Activated naive CD4-positive, alpha-beta T cell treated with anti-CD3 and anti-CD28 coated beads for 36 hours (primary cell): Measurements from ENCODE around the gene ZNF133. TPM values are rescaled to one million over a fixed set of nuclear protein-coding genes. Genes with fewer than 3 reads are reported as not detected.

Source experiments
- CTCF ChIA-PET: fragments of 350-600 bp; sonication (Branson Sonifier 250); formaldehyde crosslinking; loops from one replicate; lab custom pipeline; 2021; ENCODE audit warnings: antibody characterized with exemption; lab: Charles Lee
- DNase-seq: peaks from one replicate; pipeline ENCODE4 v3.0.0-alpha.2; 2020
- H3K27ac Mint-ChIP-seq: one replicate; pipeline ENCODE4 v1.8.0; 2021; ENCODE audit warnings: mild to moderate bottlenecking, mixed read lengths
- H3K27me3 Mint-ChIP-seq: one replicate; pipeline ENCODE4 v1.8.0; 2021; ENCODE audit warnings: low read depth, mixed read lengths
- H3K36me3 Mint-ChIP-seq: one replicate; pipeline ENCODE4 v1.8.0; 2021; ENCODE audit warnings: low read depth, mixed read lengths
- H3K4me1 Mint-ChIP-seq: one replicate; pipeline ENCODE4 v1.8.0; 2021; ENCODE audit warnings: low read depth, mixed read lengths
- H3K4me3 Mint-ChIP-seq: one replicate; pipeline ENCODE4 v1.8.0; 2021; ENCODE audit warnings: mild to moderate bottlenecking, moderate library complexity, mixed read lengths
- H3K9me3 Mint-ChIP-seq: one replicate; pipeline ENCODE4 v1.8.0; 2021; ENCODE audit warnings: mixed read lengths
- intact Hi-C: fragments of 100-400 bp; cut with micrococcal nuclease; formaldehyde crosslinking; loops from one replicate; pipeline ENCODE4 v1.15.1; 2023
- total RNA-seq, 2 experiments: library from RNA; stranded (reverse); gene quantifications; one replicate each; pipeline ENCODE4 v1.2.3, GENCODE V29; 2021

The ZNF133 gene
- total RNA-seq, 2 experiments from 2014 or later = 5.2 to 5.3 TPM

DNA sequence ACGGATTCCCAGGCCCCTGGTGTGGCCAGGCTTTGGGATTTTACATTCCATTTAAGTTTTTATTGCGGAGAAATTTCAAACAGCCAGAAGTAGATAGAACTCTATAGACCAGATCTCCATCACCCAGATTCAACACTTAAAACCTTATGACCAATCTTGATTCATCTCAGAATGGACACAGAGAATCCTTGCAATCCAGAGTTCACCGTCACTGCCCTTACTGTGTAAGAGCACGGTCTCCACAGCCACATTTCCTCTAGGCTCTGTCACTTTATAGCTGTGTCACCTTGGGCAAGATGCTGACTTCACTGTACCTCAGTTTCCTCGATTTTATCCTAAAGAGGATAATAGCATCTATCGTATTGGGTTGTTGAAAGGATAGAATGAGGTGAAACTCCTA, 979 bp downstream of the ZNF133 start:
- H3K27me3 Mint-ChIP-seq = peaks cover 9% of the 10 kb centered on the region
- H3K4me1 Mint-ChIP-seq = peaks cover 12% of the 10 kb centered on the region
- H3K9me3 Mint-ChIP-seq = peaks cover 13% of the 10 kb centered on the region
- no peak overlapping the region for H3K27ac Mint-ChIP-seq
- DNase-seq = no peak
- peaks cover 18% of the 10 kb centered on the region for H3K36me3 Mint-ChIP-seq
- H3K4me3 Mint-ChIP-seq = peak overlapping the region; percentile 95
- intact Hi-C loops = loop anchor here (5.0 to 10.0 kb wide), 3 partner anchors 298 to 1715 kb away; partner anchors contain the start of genes DTD1, KIF16B and SNRPB2
- CTCF ChIA-PET = interaction anchor here (1.5 kb wide), 1 partner anchor 607 kb away, joined by 3 read pairs; the partner anchor contains the start of gene RRBP1

GRCh38 chr20:18299364-18299763, 11.0 kb downstream of the ZNF133 start:
- Mint-ChIP-seq H3K4me1 (no peaks in the 10 kb centered on the region), H3K36me3 (peaks cover 27% of the 10 kb centered on the region), H3K4me3 (no peak overlapping the region), H3K9me3 (peaks cover 2% of the 10 kb centered on the region), H3K27me3 (no peaks in the 10 kb centered on the region), H3K27ac (no peak overlapping the region)
- CTCF ChIA-PET = no interaction called here
- intact Hi-C loops = no loop called here
- DNase-seq = no peak

DNA sequence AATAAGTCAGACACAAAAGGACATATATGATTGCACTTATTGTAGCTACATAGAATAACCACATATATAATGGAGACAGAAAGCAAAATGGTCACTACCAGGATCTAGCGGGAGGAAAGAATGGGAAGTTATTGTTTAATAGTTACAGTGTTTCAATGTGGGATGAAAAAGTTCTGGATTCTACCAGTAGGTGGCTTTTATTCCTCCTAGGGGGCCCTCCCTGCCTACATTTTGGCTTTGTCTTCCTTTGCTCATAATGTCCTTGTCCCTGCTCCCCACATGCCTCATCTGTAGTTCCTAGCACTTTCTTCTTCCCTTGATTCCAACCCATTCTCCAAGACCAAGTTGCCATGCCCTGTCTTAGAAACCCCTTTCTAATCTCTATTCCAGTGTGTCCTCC, 16.3 kb downstream of the ZNF133 start:
- intact Hi-C loops = no loop called here
- H3K4me1 Mint-ChIP-seq = no peaks in the 10 kb centered on the region
- H3K27ac Mint-ChIP-seq = no peak overlapping the region
- H3K27me3 Mint-ChIP-seq = no peaks in the 10 kb centered on the region
- H3K4me3 Mint-ChIP-seq = no peak overlapping the region
- H3K36me3 Mint-ChIP-seq = peaks cover 21% of the 10 kb centered on the region
- DNase-seq = no peak
- CTCF ChIA-PET = no interaction called here
- H3K9me3 Mint-ChIP-seq = no peaks in the 10 kb centered on the region

DNA sequence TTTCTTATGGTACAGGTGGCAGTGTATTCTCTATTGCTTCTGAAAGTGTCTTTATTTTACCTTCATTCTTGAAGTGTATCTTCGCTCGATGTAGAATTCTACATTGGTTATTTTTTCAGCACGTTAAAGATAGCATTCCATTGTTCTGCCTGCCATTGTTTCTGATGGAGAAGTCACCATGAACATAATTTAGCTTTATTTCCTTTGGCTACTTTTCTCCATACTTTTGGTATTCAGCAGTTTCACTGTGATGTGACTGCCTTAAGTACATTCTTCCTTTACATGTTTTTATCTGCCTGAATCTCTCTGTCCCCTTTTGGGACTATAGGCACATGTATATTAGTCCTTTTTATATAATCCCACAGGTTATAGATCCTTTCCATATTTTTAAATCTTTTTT, 19.0 kb downstream of the ZNF133 start:
- CTCF ChIA-PET = no interaction called here
- Mint-ChIP-seq H3K9me3 (no peaks in the 10 kb centered on the region), H3K27me3 (no peaks in the 10 kb centered on the region), H3K4me3 (no peak overlapping the region), H3K27ac (no peak overlapping the region), H3K4me1 (no peaks in the 10 kb centered on the region), H3K36me3 (peaks cover 28% of the 10 kb centered on the region)
- no peak for DNase-seq
- intact Hi-C loops = no loop called here

DNA sequence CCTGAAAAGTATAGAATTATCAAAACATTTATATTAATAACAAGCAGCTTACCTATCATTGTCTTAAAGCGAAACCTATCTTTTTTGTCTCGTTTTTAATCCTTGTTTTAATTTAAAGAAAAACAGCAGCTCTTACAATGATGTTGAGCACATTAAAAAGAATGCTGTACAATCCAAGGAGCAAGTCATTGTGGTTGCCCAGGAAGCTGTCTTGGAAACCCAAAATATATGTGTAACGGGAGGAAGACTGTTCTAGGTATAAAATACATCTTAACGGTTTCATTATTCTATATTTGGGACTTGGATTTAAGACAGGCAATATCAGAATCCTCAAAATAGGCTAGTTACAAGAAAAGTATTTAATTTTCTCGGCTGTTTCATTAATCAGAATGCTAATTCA, 21.7 kb downstream of the ZNF133 start:
- Mint-ChIP-seq H3K27ac (no peak overlapping the region), H3K36me3 (peaks cover 45% of the 10 kb centered on the region), H3K27me3 (no peaks in the 10 kb centered on the region), H3K9me3 (peaks cover 2% of the 10 kb centered on the region), H3K4me1 (no peaks in the 10 kb centered on the region), H3K4me3 (no peak overlapping the region)
- intact Hi-C loops = no loop called here
- CTCF ChIA-PET = no interaction called here
- DNase-seq = no peak

GRCh38 chr20:18310592-18310991, 22.3 kb downstream of the ZNF133 start:
- DNase-seq = no peak

DNA sequence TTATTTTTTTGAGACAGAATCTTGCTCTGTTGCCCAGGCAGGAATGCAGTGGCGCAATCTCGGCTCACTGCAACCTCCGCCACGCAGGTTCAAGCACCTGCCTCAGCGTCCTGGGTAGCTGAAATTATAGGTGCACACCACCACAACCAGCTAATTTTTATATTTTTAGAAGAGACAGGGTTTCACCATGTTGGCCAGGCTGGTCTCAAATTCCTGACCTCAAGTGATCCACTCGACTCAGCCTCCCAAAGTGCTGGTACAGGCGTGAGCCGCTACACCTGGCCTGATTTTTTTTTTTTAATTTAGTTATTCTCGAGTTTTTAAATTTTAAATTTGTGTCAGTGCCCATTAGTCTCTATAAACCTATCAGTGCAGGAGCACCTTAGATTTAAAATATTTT, 24.4 kb downstream of the ZNF133 start:
- no peak overlapping the region for H3K27ac Mint-ChIP-seq
- CTCF ChIA-PET = no interaction called here
- H3K9me3 Mint-ChIP-seq = peaks cover 5% of the 10 kb centered on the region
- H3K4me3 Mint-ChIP-seq = no peak overlapping the region
- DNase-seq = no peak
- intact Hi-C loops = no loop called here
- peaks cover 54% of the 10 kb centered on the region for H3K36me3 Mint-ChIP-seq
- no peaks in the 10 kb centered on the region for H3K4me1 Mint-ChIP-seq
- no peaks in the 10 kb centered on the region for H3K27me3 Mint-ChIP-seq

More at GRCh38 chr20:18310592-18310991, 22.3 kb downstream of the ZNF133 start:
- Mint-ChIP-seq H3K36me3 (peaks cover 50% of the 10 kb centered on the region), H3K4me3 (no peak overlapping the region), H3K4me1 (no peaks in the 10 kb centered on the region), H3K27me3 (no peaks in the 10 kb centered on the region), H3K9me3 (peaks cover 5% of the 10 kb centered on the region), H3K27ac (no peak overlapping the region)
- CTCF ChIA-PET = no interaction called here
- intact Hi-C loops = no loop called here

DNA sequence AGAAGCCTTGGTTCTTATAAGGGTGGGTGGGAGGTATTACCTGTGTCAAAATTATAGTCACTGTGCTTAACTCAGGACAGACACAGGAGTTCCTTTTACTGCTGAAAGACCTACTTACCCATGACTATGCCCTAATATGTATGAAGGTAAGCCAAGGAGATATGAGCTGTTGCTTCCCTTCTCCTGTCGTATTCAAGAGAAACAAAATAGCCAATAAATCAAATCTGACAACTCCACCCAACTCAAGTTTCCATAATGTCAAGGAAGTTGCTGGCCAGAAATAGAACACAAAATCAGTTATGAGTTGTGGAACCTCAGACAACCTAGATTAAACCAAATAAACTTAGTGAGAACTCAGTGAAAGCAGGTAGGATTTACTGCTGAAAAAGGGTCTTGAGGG, 25.1 kb downstream of the ZNF133 start:
- CTCF ChIA-PET = no interaction called here
- H3K9me3 Mint-ChIP-seq = peaks cover 5% of the 10 kb centered on the region
- H3K27me3 Mint-ChIP-seq = no peaks in the 10 kb centered on the region
- H3K27ac Mint-ChIP-seq = no peak overlapping the region
- no peaks in the 10 kb centered on the region for H3K4me1 Mint-ChIP-seq
- peaks cover 54% of the 10 kb centered on the region for H3K36me3 Mint-ChIP-seq
- DNase-seq = no peak
- no peak overlapping the region for H3K4me3 Mint-ChIP-seq
- intact Hi-C loops = no loop called here

DNA sequence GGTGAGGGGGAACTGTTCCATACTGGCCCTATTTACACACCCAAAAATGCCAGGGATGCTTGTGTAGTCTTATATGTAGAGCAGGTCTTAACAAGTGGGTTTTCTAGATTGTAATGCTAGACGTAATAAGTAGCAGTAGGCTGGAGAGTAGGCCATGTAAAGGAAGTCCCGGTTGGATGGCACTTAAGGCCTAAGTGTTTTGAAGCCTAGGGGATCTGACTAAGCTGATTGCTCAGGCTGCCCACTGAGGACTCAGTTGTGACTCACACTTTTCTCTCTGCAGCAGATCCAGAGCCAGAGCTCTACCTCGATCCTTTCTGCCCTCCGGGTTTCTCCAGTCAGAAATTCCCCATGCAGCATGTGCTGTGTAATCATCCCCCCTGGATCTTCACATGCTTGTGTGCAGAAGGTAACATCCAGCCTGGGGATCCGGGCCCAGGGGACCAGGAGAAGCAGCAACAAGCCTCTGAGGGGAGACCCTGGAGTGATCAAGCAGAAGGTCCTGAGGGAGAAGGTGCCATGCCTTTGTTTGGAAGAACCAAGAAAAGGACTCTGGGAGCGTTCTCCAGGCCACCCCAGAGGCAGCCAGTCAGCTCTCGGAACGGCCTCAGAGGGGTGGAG, 26.6 kb downstream of the ZNF133 start:
- CTCF ChIA-PET = no interaction called here
- intact Hi-C loops = no loop called here
- no peak for DNase-seq
- Mint-ChIP-seq H3K4me3 (no peak overlapping the region), H3K27ac (no peak overlapping the region), H3K36me3 (peaks cover 45% of the 10 kb centered on the region), H3K4me1 (no peaks in the 10 kb centered on the region), H3K27me3 (no peaks in the 10 kb centered on the region), H3K9me3 (peaks cover 5% of the 10 kb centered on the region)

GRCh38 chr20:18316166-18316565, 27.8 kb downstream of the ZNF133 start:
- CTCF ChIA-PET = no interaction called here
- peaks cover 41% of the 10 kb centered on the region for H3K36me3 Mint-ChIP-seq

GRCh38 chr20:18321316-18321715, 33.0 kb downstream of the ZNF133 start:
- H3K27ac Mint-ChIP-seq = no peak overlapping the region
- DNase-seq = no peak
- no peak overlapping the region for H3K4me3 Mint-ChIP-seq
- CTCF ChIA-PET = interaction anchor here (0.6 kb wide), 1 partner anchor 65 kb away, joined by 3 read pairs; no protein-coding TSS in a partner anchor
- no peaks in the 10 kb centered on the region for H3K4me1 Mint-ChIP-seq
- intact Hi-C loops = no loop called here
- no peaks in the 10 kb centered on the region for H3K27me3 Mint-ChIP-seq
- H3K36me3 Mint-ChIP-seq = peaks cover 9% of the 10 kb centered on the region
- peaks cover under 1% of the 10 kb centered on the region for H3K9me3 Mint-ChIP-seq

More at GRCh38 chr20:18316166-18316565, 27.8 kb downstream of the ZNF133 start:
- H3K4me3 Mint-ChIP-seq = no peak overlapping the region
- no peak for DNase-seq
- no peaks in the 10 kb centered on the region for H3K4me1 Mint-ChIP-seq
- intact Hi-C loops = no loop called here
- H3K27ac Mint-ChIP-seq = no peak overlapping the region
- peaks cover 5% of the 10 kb centered on the region for H3K9me3 Mint-ChIP-seq
- no peaks in the 10 kb centered on the region for H3K27me3 Mint-ChIP-seq

DNA sequence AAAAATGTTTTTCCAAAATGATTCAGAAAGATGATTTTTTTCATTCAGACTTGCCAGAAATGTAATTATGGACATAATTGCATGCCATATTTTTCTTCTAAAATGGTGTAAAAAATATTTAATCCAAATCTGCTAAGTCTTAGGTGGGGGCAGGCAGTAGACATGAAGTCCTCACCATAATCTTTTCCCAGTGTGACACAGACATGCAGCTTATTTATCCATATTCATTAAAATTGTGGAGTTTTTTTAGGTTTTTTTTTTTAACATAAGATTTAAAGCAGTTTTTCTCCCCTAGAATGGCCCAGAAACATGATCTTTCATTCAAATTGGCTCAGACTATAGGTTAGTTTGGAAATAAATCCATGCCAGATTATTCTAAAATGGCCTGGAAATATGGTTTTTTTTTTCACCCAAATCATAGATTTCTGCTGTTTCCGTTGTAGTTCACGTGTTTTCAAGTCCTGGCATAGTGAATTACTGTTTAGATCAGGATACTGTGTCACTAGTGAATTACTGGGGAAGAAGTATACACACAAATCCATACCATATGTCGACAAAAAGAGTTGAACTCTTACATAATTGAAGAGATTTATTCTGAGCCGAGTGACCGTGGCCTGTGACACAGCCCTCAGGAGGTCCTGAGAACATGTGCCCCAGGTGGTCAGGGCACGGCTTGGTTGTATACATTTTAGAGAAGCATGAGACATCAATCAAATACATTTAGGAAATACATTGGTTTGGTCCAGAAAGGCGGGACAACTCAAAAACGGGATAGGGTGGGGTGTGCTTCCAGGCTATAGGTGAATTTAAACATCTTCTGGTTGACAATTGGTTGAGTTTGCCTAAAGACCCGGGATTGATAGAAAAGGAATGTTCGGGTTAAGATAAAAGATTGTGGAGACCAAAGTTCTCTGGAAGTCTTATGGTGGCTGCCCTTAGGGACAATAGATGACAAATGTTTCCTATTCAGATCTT, 33.9 kb downstream of the ZNF133 start:
- intact Hi-C loops = no loop called here
- H3K9me3 Mint-ChIP-seq = peaks cover 4% of the 10 kb centered on the region
- H3K4me1 Mint-ChIP-seq = no peaks in the 10 kb centered on the region
- H3K27me3 Mint-ChIP-seq = no peaks in the 10 kb centered on the region
- CTCF ChIA-PET = interaction anchor here (0.6 kb wide), 1 partner anchor 64 kb away, joined by 3 read pairs; no protein-coding TSS in a partner anchor
- DNase-seq = no peak
- no peak overlapping the region for H3K4me3 Mint-ChIP-seq
- no peak overlapping the region for H3K27ac Mint-ChIP-seq
- H3K36me3 Mint-ChIP-seq = peaks cover 4% of the 10 kb centered on the region
